Liver (tissue), 9 donors: Measurements from ENCODE around the gene CDC42BPB. TPM values are rescaled to one million over a fixed set of nuclear protein-coding genes. Genes with fewer than 3 reads are reported as not detected.

ENCODE experiments used
- DNase-seq: peaks from one replicate; pipeline ENCODE4 v3.0.0-alpha.2; 2017; ENCODE audit warnings: low spot score
- H3K27ac ChIP-seq, 2 donors: one replicate each; pipeline ENCODE4 v1.7.0; 2013; ENCODE audit warnings: inconsistent platforms in 2 of 2, low read length in 2 of 2, control low read depth in 1 of 2, low read depth in 1 of 2, mild to moderate bottlenecking in 1 of 2
- H3K27me3 ChIP-seq, 4 donors: one replicate each; pipeline versions ENCODE4 v1.6.1 to v1.7.0; 2013; ENCODE audit warnings: low read length in 3 of 4, inconsistent platforms in 1 of 4, mild to moderate bottlenecking in 1 of 4, moderate library complexity in 1 of 4; ENCODE audit not compliant: control insufficient read depth in 4 of 4, insufficient read depth in 4 of 4
- H3K36me3 ChIP-seq, 4 donors: one replicate each; pipeline versions ENCODE4 v1.6.1 to v1.7.0; 2013; ENCODE audit warnings: low read length in 3 of 4, mild to moderate bottlenecking in 3 of 4, low read depth in 1 of 4, moderate library complexity in 1 of 4; ENCODE audit not compliant: control insufficient read depth in 4 of 4, insufficient read depth in 3 of 4
- H3K4me1 ChIP-seq, 4 donors: one replicate each; pipeline versions ENCODE4 v1.6.1 to v1.7.0; 2013; ENCODE audit warnings: low read length in 3 of 4, mild to moderate bottlenecking in 3 of 4, moderate library complexity in 1 of 4; ENCODE audit not compliant: control insufficient read depth in 4 of 4, insufficient read depth in 4 of 4
- H3K4me3 ChIP-seq, 3 donors: one replicate each; pipeline versions ENCODE4 v1.6.1 to v1.7.0; 2013; ENCODE audit warnings: low read length in 3 of 3, control low read depth in 1 of 3, low read depth in 1 of 3, mild to moderate bottlenecking in 1 of 3
- H3K9ac ChIP-seq, 2 donors: one replicate each; pipeline ENCODE4 v1.7.0; 2013; ENCODE audit warnings: low read length in 2 of 2, mild to moderate bottlenecking in 2 of 2, moderate library complexity in 2 of 2, control low read depth in 1 of 2, low read depth in 1 of 2
- H3K9me3 ChIP-seq, 4 donors: one replicate each; pipeline versions ENCODE4 v1.6.1 to v1.7.0; 2013; ENCODE audit warnings: low read length in 3 of 4; ENCODE audit not compliant: control insufficient read depth in 4 of 4
- EGR1 ChIP-seq, 2 donors: IDR thresholded peaks; 2 replicates each; pipeline ENCODE4 v1.6.1; 2016 to 2018; ENCODE audit warnings: antibody characterized with exemption in 2 of 2, low read depth in 2 of 2
- FOXA1 ChIP-seq: IDR thresholded peaks from 2 replicates; pipeline ENCODE4 v1.6.1; 2016; ENCODE audit warnings: antibody characterized with exemption
- JUND ChIP-seq, 2 donors: IDR thresholded peaks; 2 replicates each; pipeline ENCODE4 v1.6.1; 2016; ENCODE audit warnings: antibody characterized with exemption in 2 of 2
- NR2F2 ChIP-seq: IDR thresholded peaks from 2 replicates; pipeline ENCODE4 v1.6.1; 2016; ENCODE audit warnings: antibody characterized with exemption
- RAD21 ChIP-seq, 2 donors: IDR thresholded peaks; 2 replicates each; pipeline ENCODE4 v1.6.1; 2016; ENCODE audit warnings: antibody characterized with exemption in 2 of 2, mild to moderate bottlenecking in 2 of 2
- RXRA ChIP-seq, 2 donors: IDR thresholded peaks; 2 replicates each; pipeline ENCODE4 v1.6.1; 2017 to 2018; ENCODE audit warnings: antibody characterized with exemption in 2 of 2, mild to moderate bottlenecking in 1 of 2
- SP1 ChIP-seq: IDR thresholded peaks from 2 replicates; pipeline ENCODE4 v1.6.1; 2018; ENCODE audit warnings: antibody characterized with exemption, mild to moderate bottlenecking
- TAF1 ChIP-seq: conservative IDR thresholded peaks from 2 replicates; pipeline ENCODE4 v1.6.1; 2016; ENCODE audit warnings: antibody characterized with exemption, mild to moderate bottlenecking
- YY1 ChIP-seq: IDR thresholded peaks from 2 replicates; pipeline ENCODE4 v1.6.1; 2016; ENCODE audit warnings: antibody characterized with exemption, mild to moderate bottlenecking
- WGBS: extraction: QIAGEN DNeasy Blood & Tissue Kit; methylation state at CpG from one replicate; pipeline ENCODE4 v1.1.7; 2013; 5-methylcytosine and 5-hydroxymethylcytosine counted together
- polyA plus RNA-seq, 2 donors: library from polyadenylated mRNA; stranded (reverse) in 1 of 2; unstranded in 1 of 2; fragments of 200-250 nt in 1 of 2; fragments of >200 nt in 1 of 2; fragmentation: Nextera tagmentation in 1 of 2; extraction: Ambion mirVana in 1 of 2; gene quantifications; one replicate each; pipeline versions ENCODE4 v1.2.1 to v1.2.3, GENCODE V29; 2013 to 2015
- total RNA-seq, 2 donors: library from RNA; depleted of rRNA; stranded (reverse); fragments of >200 nt; gene quantifications; one replicate each; pipeline ENCODE4 v1.2.3, GENCODE V29; 2014
- TF ChIP-seq, protein P1 (sequence below): IDR thresholded peaks from 2 replicates; pipeline ENCODE4 v1.6.1; 2016; ENCODE audit warnings: antibody characterized with exemption
- TF ChIP-seq, protein P2 (sequence below): IDR thresholded peaks from 2 replicates; pipeline ENCODE4 v1.6.1; 2016; ENCODE audit warnings: antibody characterized with exemption
- TF ChIP-seq, protein P3 (sequence below): IDR thresholded peaks from 2 replicates; pipeline ENCODE4 v1.6.1; 2016; ENCODE audit warnings: antibody characterized with exemption
- TF ChIP-seq, protein P4 (sequence below): fragments of 150-350 bp; IDR thresholded peaks from 2 replicates; pipeline ENCODE4 v1.5.1; 2017; ENCODE audit warnings: improper control_type of control experiment, low read depth, low read length; ENCODE audit not compliant: missing input control
- TF ChIP-seq, protein P5 (sequence below): IDR thresholded peaks from 2 replicates; pipeline ENCODE4 v1.6.1; 2016; ENCODE audit warnings: antibody characterized with exemption, mild to moderate bottlenecking
- donor health status: healthy.
- donor health status: healthy.
- donor health status: healthy.
- donor health status: healthy.
- donor health status: healthy.

Gene CDC42BPB
- total and polyA plus RNA-seq, 4 donors, result 4.1 to 78.7 (median 29.7) TPM

DNA sequence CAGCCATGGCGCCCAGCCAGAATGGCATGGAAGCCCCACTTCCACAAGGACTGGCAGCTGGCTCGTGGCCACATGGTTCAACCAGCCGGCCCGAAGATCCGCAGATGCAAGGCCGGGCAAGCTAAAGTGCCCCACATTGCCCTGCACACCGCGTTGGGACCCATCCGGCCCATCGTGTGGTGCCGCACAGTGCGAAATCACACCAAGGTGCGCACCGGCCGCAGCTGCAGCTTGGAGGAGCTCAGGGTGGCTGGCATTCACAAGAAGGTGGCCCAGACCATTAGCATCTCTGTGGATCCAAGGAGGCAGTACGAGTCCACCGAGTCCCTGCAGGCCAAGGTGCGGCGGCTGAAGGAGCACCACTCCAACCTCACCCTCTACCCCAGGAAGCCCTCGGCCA is 15.9 kb downstream of the CDC42BPB start:
- H3K4me3 ChIP-seq, result no peak overlapping the region
- no peak overlapping the region for H3K9ac ChIP-seq
- H3K9me3 ChIP-seq, result no peaks in the 10 kb centered on the region
- DNase-seq, result no peak
- H3K36me3 ChIP-seq, result peaks cover 0 to 3% (median 3%) of the 10 kb centered on the region in 4 donors
- peaks cover 2 to 12% (median 12%) of the 10 kb centered on the region in 4 donors for H3K4me1 ChIP-seq
- H3K27me3 ChIP-seq, result no peaks in the 10 kb centered on the region
- 98% methylated on average over 20 of the region's 20 CpGs for WGBS
- H3K27ac ChIP-seq, result no peak overlapping the region
- TF ChIP-seq RXRA (IDR thresholded peaks at IDR 0.05) (no peak), YY1 (no peak), TAF1 (no peak), RAD21 (IDR thresholded peaks at IDR 0.05) (no peak), FOXA1 (no peak), NR2F2 (no peak), JUND (IDR thresholded peaks at IDR 0.05) (no peak)
- TF ChIP-seq, protein P1, sequence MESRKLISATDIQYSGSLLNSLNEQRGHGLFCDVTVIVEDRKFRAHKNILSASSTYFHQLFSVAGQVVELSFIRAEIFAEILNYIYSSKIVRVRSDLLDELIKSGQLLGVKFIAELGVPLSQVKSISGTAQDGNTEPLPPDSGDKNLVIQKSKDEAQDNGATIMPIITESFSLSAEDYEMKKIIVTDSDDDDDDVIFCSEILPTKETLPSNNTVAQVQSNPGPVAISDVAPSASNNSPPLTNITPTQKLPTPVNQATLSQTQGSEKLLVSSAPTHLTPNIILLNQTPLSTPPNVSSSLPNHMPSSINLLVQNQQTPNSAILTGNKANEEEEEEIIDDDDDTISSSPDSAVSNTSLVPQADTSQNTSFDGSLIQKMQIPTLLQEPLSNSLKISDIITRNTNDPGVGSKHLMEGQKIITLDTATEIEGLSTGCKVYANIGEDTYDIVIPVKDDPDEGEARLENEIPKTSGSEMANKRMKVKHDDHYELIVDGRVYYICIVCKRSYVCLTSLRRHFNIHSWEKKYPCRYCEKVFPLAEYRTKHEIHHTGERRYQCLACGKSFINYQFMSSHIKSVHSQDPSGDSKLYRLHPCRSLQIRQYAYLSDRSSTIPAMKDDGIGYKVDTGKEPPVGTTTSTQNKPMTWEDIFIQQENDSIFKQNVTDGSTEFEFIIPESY, result no peak
- TF ChIP-seq, protein P2, sequence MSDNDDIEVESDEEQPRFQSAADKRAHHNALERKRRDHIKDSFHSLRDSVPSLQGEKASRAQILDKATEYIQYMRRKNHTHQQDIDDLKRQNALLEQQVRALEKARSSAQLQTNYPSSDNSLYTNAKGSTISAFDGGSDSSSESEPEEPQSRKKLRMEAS, result no peak

DNA sequence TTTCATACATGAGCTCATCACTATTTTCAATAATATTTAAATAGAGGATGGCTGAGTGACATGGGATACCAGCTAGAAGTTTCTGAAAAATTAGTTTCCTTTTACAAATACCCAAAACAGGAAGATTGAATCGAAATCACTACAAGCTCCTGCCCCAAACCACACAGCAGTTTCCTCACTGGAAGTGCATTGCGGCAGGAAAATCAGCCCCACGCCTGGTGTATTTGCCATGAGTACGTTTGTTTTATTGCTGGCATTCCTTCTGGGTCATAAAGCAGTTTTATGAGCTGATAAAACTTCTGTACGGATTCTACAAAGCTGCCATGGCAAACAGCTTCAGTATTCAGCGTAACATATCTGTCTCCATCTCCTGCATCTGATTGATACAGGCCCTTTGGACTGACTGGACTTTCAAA is 23.7 kb downstream of the CDC42BPB start:
- H3K4me1 ChIP-seq, result peaks cover 15 to 33% (median 26%) of the 10 kb centered on the region in 4 donors
- no peak for TF ChIP-seq RXRA (IDR thresholded peaks at IDR 0.05)
- TF ChIP-seq TAF1, result no peak
- no peak for TF ChIP-seq NR2F2
- TF ChIP-seq, protein P3, sequence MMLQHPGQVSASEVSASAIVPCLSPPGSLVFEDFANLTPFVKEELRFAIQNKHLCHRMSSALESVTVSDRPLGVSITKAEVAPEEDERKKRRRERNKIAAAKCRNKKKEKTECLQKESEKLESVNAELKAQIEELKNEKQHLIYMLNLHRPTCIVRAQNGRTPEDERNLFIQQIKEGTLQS, result no peak
- TF ChIP-seq JUND (IDR thresholded peaks at IDR 0.05), result no peak
- TF ChIP-seq, protein P4, sequence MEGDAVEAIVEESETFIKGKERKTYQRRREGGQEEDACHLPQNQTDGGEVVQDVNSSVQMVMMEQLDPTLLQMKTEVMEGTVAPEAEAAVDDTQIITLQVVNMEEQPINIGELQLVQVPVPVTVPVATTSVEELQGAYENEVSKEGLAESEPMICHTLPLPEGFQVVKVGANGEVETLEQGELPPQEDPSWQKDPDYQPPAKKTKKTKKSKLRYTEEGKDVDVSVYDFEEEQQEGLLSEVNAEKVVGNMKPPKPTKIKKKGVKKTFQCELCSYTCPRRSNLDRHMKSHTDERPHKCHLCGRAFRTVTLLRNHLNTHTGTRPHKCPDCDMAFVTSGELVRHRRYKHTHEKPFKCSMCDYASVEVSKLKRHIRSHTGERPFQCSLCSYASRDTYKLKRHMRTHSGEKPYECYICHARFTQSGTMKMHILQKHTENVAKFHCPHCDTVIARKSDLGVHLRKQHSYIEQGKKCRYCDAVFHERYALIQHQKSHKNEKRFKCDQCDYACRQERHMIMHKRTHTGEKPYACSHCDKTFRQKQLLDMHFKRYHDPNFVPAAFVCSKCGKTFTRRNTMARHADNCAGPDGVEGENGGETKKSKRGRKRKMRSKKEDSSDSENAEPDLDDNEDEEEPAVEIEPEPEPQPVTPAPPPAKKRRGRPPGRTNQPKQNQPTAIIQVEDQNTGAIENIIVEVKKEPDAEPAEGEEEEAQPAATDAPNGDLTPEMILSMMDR, result no peak
- TF ChIP-seq, protein P5, sequence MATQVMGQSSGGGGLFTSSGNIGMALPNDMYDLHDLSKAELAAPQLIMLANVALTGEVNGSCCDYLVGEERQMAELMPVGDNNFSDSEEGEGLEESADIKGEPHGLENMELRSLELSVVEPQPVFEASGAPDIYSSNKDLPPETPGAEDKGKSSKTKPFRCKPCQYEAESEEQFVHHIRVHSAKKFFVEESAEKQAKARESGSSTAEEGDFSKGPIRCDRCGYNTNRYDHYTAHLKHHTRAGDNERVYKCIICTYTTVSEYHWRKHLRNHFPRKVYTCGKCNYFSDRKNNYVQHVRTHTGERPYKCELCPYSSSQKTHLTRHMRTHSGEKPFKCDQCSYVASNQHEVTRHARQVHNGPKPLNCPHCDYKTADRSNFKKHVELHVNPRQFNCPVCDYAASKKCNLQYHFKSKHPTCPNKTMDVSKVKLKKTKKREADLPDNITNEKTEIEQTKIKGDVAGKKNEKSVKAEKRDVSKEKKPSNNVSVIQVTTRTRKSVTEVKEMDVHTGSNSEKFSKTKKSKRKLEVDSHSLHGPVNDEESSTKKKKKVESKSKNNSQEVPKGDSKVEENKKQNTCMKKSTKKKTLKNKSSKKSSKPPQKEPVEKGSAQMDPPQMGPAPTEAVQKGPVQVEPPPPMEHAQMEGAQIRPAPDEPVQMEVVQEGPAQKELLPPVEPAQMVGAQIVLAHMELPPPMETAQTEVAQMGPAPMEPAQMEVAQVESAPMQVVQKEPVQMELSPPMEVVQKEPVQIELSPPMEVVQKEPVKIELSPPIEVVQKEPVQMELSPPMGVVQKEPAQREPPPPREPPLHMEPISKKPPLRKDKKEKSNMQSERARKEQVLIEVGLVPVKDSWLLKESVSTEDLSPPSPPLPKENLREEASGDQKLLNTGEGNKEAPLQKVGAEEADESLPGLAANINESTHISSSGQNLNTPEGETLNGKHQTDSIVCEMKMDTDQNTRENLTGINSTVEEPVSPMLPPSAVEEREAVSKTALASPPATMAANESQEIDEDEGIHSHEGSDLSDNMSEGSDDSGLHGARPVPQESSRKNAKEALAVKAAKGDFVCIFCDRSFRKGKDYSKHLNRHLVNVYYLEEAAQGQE, result no peak
- no peak for TF ChIP-seq RAD21 (IDR thresholded peaks at IDR 0.05)
- no peak for TF ChIP-seq SP1
- TF ChIP-seq, protein P1, result no peak
- TF ChIP-seq, protein P2, result no peak
- TF ChIP-seq YY1, result no peak
- TF ChIP-seq EGR1 (IDR thresholded peaks at IDR 0.05; ENCODE audit: low read depth in 2 of 2), result no peak
- H3K27me3 ChIP-seq, result no peaks in the 10 kb centered on the region
- no peak overlapping the region for H3K27ac ChIP-seq
- DNase-seq, result no peak
- no peaks in the 10 kb centered on the region for H3K9me3 ChIP-seq
- H3K9ac ChIP-seq, result no peak overlapping the region
- H3K36me3 ChIP-seq, result no peaks in the 10 kb centered on the region
- no peak overlapping the region for H3K4me3 ChIP-seq
- 57% methylated on average over 6 of the region's 6 CpGs for WGBS
